GM12873 (cell line): ENCODE measurements around the gene CAPN3.

Experiments
- TF ChIP-seq, protein P1 (sequence below): IDR thresholded peaks from 2 replicates; pipeline ENCODE4 v1.5.1; 2012; ENCODE audit warnings: low read depth, mild to moderate bottlenecking, moderate library complexity, low read length, control low read depth; ENCODE audit not compliant: insufficient read depth; ENCODE audit errors: missing control alignments

Gene CAPN3

DNA sequence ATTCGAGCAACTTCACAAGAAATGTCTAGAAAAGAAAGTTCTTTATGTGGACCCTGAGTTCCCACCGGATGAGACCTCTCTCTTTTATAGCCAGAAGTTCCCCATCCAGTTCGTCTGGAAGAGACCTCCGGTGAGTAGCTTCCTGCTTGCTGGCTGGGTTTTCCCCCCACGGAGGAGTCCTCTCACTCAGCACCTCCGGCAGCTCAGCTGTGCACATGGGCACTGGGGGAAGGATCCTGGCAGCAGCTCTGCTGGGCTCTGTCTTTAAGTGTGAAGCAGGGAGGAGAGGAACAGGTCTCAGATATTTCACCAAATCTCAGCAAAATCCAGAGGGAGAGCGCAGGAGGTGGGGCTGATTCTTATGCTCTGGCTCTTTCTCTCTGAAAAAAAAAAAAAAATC lies 684 bp downstream of the CAPN3 start:
- TF ChIP-seq, protein P1, sequence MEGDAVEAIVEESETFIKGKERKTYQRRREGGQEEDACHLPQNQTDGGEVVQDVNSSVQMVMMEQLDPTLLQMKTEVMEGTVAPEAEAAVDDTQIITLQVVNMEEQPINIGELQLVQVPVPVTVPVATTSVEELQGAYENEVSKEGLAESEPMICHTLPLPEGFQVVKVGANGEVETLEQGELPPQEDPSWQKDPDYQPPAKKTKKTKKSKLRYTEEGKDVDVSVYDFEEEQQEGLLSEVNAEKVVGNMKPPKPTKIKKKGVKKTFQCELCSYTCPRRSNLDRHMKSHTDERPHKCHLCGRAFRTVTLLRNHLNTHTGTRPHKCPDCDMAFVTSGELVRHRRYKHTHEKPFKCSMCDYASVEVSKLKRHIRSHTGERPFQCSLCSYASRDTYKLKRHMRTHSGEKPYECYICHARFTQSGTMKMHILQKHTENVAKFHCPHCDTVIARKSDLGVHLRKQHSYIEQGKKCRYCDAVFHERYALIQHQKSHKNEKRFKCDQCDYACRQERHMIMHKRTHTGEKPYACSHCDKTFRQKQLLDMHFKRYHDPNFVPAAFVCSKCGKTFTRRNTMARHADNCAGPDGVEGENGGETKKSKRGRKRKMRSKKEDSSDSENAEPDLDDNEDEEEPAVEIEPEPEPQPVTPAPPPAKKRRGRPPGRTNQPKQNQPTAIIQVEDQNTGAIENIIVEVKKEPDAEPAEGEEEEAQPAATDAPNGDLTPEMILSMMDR: no peak

DNA sequence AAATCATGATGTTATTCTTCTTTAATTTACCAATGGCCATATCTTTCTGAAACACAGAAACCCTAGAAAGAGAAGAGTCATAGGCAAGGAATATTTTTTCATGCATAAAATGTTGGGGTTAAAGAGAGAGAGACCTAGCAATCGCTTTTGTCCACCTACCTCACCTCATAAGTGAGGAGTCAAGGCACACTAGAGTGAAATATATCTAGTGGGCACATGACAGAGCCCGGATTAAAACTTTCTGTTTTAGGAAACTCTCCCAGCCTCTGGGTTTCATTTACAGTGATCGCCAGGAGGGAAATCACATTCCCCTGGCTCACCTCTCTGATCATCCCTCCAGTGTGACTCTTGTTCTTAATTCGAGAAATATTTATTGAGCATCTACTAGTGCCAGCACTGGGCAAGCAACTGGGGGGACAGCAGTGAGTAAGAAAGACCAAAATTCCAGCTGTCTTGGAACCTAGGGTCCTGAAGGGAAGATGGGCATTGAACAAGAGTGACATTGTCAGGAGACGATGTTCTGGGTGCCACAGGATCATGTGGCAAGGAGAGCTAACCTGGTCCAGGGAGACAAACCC lies 1.3 kb downstream of the CAPN3 start:
- TF ChIP-seq, protein P1: no peak

DNA sequence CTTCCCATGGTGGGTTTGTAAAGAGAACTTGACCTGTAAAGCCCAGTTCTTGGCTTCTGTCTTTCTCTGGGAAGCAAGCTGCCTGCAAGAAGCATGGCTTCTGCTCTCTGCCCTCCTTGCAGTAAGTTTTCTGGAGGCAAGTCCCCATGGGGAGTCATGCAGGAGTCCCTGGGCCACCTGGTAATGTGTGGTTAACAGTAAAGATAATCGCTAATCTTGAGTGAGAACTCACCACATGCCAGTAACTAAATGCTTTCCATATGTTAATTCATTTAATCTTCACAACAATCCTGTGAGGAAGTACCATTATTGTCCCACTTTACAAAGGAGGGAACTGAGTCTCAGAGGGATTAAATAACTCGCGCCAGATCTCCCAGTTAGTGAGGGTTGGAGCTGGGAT lies 4.2 kb downstream of the CAPN3 start:
- TF ChIP-seq, protein P1: no peak

DNA sequence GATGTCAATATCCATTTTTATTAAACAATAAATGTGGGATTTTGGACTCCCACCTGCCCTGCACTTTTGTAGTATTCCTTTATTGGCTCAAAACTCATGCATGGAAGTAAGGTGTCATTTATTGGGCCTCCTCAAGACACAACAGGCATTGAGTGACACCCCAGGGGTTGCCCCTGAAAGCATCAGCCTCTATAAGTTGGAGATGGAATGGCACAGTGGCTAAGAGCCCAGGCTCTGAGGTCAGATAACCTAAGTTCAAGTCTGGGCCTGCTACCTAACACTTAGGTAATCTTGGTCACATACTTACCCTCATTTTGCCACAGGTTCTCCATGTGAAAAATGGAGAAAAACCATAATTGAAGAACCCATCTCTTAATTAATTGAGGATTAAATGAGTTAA lies 4.6 kb downstream of the CAPN3 start:
- TF ChIP-seq, protein P1: no peak

DNA sequence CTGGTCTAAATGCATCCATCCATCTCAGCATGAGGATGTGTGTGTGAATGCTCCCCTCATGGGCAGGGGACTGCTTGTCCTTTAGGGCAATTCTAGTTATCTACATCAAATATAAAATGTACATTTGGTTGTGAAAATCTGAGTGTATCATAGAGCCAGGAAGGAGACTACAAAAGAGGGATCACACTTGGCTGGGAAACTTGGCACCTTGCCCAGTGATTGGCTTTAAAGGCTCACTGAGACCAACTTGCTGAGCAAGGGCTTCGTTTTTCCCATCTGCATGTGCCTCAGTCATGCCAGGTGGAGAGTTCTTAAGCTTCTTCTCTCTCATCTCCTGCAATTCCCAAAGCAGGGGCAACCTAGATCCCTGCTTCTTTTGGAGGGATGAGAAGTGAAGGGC lies 5.2 kb downstream of the CAPN3 start:
- TF ChIP-seq, protein P1: no peak

DNA sequence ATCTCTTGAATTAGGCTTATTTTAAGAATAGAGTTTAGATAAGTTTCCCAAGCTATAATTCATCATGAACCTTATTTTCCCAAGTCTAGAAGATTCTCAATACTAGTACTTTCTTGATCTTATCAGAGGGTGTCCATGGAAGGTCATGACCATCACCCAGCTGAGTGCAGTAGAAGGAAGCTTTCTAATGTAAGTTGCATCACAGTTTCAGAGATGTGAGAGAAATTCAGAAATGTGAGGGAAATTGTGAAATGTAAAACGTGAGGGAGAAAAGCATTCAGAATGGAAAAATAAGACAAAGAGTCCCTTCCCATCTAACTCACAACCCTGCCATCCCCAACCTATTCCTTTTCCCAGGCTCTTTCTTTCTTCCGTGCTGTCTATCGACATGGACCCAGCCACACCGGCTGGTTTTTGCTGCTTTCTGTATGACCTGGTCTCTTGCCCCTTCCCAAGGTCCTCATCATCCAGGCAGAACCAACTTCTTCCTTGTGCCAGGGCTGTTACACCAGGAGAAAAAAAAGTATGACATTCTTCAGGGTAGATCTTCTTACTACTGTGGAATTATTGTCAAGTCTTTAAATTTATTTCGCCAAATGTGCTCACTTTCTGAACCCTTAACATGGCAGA lies 6.7 kb downstream of the CAPN3 start:
- TF ChIP-seq, protein P1: no peak

DNA sequence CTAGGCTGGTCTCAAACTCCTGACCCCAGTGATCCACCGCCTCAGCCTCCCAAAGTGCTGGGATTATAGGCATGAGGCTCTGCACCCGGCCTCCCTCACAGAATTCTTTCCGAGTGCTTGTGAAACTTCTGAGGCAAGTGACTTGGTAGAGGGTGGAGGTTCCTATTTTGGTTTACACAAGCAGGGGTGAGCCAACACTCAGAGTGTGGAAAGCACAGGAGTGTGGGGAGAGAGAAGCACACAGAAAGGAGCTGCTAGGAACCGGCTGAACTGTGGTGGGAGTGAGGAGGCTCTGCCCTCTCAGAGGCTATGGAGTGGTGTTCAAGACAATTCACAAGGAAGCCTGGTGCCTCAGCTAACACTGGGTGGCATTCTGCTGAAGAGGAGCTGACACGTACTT lies 7.7 kb downstream of the CAPN3 start:
- TF ChIP-seq, protein P1: no peak

DNA sequence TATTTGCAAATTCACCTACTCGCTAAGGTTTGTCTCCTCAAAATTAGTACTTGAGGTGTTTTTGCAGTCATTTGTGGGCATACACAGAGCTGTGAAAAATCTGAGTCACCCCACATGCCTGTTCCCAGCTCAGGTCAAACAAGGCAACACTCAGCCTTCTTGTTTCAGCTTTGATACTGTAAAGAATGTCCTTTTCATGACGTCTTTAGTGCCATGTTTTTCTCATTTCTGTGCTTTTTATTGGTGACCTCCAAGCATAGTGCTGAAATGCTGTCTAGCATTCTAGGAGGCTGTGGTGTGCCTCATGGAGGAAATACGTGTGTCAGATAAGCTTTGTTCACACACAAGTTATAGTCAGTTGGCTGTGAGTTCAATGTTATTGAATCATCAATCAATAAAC lies 8.8 kb downstream of the CAPN3 start:
- TF ChIP-seq, protein P1: no peak
